GM13977 (cell line): ENCODE data around the gene CPNE9.

ENCODE experiments used
- DNase-seq: peaks from one replicate; pipeline ENCODE4 v3.0.0; 2012; ENCODE audit warnings: low spot score
- in situ Hi-C: fragments of 300-500 bp; cut with MboI; formaldehyde crosslinking; loops from one replicate; pipeline ENCODE4 v1.12.0; 2022; ENCODE audit warnings: low sequenced_read_pairs, low pct_unique_long_range_greater_than_20kb, mixed read lengths, inconsistent platforms; ENCODE audit not compliant: unreplicated experiment
- TF ChIP-seq, protein P1 (sequence below): IDR thresholded peaks from 2 replicates; pipeline ENCODE4 v1.5.1; 2012; ENCODE audit warnings: mild to moderate bottlenecking, control low read depth; ENCODE audit not compliant: insufficient read depth; ENCODE audit errors: extremely low read depth, missing control alignments

Gene CPNE9

DNA sequence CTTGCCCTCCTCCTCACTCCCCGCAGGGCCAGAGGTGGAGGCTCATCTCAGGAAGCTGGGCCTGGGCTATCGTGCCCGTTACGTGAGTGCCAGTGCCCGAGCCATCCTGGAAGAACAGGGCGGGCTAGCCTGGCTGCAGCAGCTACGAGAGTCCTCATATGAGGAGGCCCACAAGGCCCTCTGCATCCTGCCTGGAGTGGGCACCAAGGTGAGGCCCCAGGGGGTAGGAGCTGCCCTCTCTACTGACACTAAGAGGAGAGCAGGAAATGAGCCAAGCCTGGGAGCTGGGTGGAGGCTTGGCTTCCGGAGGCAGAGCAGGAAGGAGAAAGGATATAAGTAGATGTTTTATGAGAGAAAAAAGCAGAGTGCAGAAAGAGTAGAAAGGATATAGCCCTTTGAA is 51.0 kb downstream of the CPNE9 start:
- in situ Hi-C loops: no loop called here
- TF ChIP-seq, protein P1, sequence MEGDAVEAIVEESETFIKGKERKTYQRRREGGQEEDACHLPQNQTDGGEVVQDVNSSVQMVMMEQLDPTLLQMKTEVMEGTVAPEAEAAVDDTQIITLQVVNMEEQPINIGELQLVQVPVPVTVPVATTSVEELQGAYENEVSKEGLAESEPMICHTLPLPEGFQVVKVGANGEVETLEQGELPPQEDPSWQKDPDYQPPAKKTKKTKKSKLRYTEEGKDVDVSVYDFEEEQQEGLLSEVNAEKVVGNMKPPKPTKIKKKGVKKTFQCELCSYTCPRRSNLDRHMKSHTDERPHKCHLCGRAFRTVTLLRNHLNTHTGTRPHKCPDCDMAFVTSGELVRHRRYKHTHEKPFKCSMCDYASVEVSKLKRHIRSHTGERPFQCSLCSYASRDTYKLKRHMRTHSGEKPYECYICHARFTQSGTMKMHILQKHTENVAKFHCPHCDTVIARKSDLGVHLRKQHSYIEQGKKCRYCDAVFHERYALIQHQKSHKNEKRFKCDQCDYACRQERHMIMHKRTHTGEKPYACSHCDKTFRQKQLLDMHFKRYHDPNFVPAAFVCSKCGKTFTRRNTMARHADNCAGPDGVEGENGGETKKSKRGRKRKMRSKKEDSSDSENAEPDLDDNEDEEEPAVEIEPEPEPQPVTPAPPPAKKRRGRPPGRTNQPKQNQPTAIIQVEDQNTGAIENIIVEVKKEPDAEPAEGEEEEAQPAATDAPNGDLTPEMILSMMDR: no peak
- no peak for DNase-seq

- no peak for DNase-seq
- in situ Hi-C loops: no loop called here
- TF ChIP-seq, protein P1: no peak
These were observed 53.8 kb downstream of the CPNE9 start for GRCh38 chr3:9757427-9757826.

GRCh38 chr3:9760779-9761505 is 57.3 kb downstream of the CPNE9 start:
- DNase-seq: no peak
- TF ChIP-seq, protein P1: no peak
- in situ Hi-C loops: no loop called here

GRCh38 chr3:9761919-9762318 is 58.3 kb downstream of the CPNE9 start:
- TF ChIP-seq, protein P1: no peak
- in situ Hi-C loops: no loop called here
- no peak for DNase-seq

DNA sequence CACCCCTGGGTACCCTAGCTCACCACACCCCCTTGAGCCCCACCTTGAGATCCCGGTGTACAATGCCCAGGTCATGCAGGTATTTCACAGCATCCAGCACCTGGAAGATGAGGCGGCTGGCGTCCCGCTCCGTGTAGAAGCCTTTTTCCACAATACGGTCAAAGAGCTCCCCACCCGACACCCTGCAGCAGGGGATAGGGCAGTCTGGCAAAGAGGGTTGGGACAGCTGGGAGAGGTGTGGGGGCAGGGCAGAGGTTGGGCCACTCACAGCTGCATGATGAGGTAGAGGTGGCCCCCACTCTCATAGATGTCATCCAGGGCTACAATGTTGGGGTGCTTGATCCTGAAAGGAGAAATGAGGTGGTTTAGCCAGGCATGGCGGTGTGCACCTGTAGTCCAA is 59.2 kb downstream of the CPNE9 start:
- DNase-seq: no peak
- TF ChIP-seq, protein P1: no peak
- in situ Hi-C loops: no loop called here

- in situ Hi-C loops: no loop called here
- DNase-seq: no peak
- TF ChIP-seq, protein P1: no peak
These were observed 62.2 kb downstream of the CPNE9 start for GRCh38 chr3:9765865-9766264.
